Mucosa of descending colon (tissue), 3 donors: ENCODE results near the gene EVI5L. TPM values are rescaled to one million over a fixed set of nuclear protein-coding genes. Genes with fewer than 3 reads are reported as not detected.

ENCODE experiments used
- ATAC-seq: fragments of 200-7000 bp; cut with Tn5 transposase; one replicate; pipeline ENCODE4 v1.9.1; 2020; ENCODE audit warnings: mild to moderate bottlenecking, moderate library complexity
- DNase-seq, 3 donors: peaks; one replicate each; pipeline ENCODE4 v3.0.0-alpha.2; 2020
- H3K36me3 ChIP-seq: fragments of 200-600 bp; one replicate; pipeline ENCODE4 v1.8.0; 2021; ENCODE audit warnings: low read depth, mild to moderate bottlenecking
- H3K4me1 ChIP-seq: fragments of 200-600 bp; one replicate; pipeline ENCODE4 v1.8.0; 2021; ENCODE audit warnings: low read depth, mild to moderate bottlenecking
- H3K4me3 ChIP-seq: fragments of 200-600 bp; one replicate; pipeline ENCODE4 v1.8.0; 2021; ENCODE audit warnings: mild to moderate bottlenecking
- H3K9me3 ChIP-seq: fragments of 200-600 bp; one replicate; pipeline ENCODE4 v1.8.0; 2021; ENCODE audit warnings: mild to moderate bottlenecking
- CTCF ChIP-seq: fragments of 200-600 bp; IDR thresholded peaks from one replicate; pipeline ENCODE4 v1.8.0; 2022; ENCODE audit warnings: antibody characterized with exemption, mild to moderate bottlenecking
- intact Hi-C, 2 donors: fragments of 100-400 bp; cut with DNase I in 1 of 2; cut with micrococcal nuclease in 1 of 2; formaldehyde crosslinking; loops; one replicate each; pipeline versions ENCODE4 v1.11.0 to v1.11.1; 2022; cut with DNase I, micrococcal nuclease
- long read RNA-seq, 2 donors: library from polyadenylated mRNA; unstranded; transcript quantifications; one replicate each; pipeline ENCODE4 v2.0.0, GENCODE V29; 2019 to 2021
- total RNA-seq, 3 donors: library from RNA; stranded (reverse); fragmentation: NEBNext Ultra II Directional in 2 of 3; extraction: Animal tissue kit (Norgen Biotek cat#: 25700) in 2 of 3; gene quantifications; one replicate each; pipeline versions ENCODE4 v1.2.1 to v1.2.4, GENCODE V29; 2021 to 2023
- donor health status: DM: no; HTN: no; CAD: no; lungs with moderate emphysema.
- donor health status: DM: no; HTN: no; CAD: no.
- donor health status: DM: no; HTN: yes; CAD: no.

The EVI5L gene
- total RNA-seq = 10 to 100 TPM in 2 of 3 donors, 1 to 10 TPM in 1; 8.3 to 17.6 (median 11.4) TPM
- long read RNA-seq, donor 1, transcript EVI5L-202 (19 exons, 2,418 nt) = major isoform, 6 of 49 reads
- long read RNA-seq, donor 1, partial matches to known transcripts = 16 of 49 reads
- long read RNA-seq, donor 1, other reads (novel, unspliced or antisense) = 25 of 49 reads
- long read RNA-seq, donor 2, partial matches to known transcripts = 0 of 1 reads
- long read RNA-seq, donor 2, other reads (novel, unspliced or antisense) = 1 of 1 reads

DNA sequence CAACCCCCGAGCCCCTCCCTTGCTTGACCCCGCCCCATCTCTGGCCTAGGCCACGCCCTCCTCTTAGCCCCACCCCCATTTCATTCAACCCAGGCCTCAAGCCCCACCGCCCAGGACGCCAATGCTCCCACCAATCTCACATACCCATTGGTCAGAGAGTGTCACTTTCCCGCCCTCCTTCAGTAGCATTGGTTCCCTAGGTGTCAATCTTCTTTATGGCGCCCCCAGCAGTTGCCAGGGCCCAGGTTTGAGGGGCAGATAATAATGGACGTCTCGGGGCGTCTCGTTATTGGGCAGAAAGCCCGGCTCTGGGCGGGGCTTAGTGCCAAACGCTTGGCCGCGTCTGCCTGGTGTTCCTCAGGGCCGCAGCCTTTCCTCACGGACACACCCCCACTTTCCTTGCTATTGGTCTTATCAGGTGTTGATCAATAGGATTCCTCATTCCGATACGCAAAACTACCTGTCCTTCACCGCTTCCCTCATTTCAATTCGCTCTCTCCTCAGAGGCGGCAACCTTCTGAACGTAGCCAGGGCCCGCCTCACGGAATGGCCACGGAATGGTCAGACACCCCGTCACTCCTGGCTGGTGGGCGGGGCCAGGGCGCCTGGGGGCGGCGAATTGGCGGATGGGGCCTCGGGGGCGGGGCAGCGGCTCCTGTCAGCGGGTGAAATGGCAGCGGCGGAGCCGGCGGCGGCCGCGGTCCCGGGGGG lies at the start of gene EVI5L:
EVI5L (plus strand) TSS at position 658 of the 711 bp plus-strand sequence. CDS start 16,325 bp downstream, outside the sequence.
- no peak for TF ChIP-seq CTCF
- DNase-seq = peak; percentile 99 to 100 (median 99)
- Histone ChIP-seq H3K9me3 (no peaks in the 10 kb centered on the region), H3K36me3 (no peaks in the 10 kb centered on the region), H3K4me1 (peaks cover 10% of the 10 kb centered on the region), H3K4me3 (peak within 1 kb of the TSS; percentile 54)
- intact Hi-C loops = no loop called here
- peak; percentile 89 for ATAC-seq

GRCh38 chr19:7781157-7781556 lies 48.9 kb upstream of the EVI5L start:
- intact Hi-C loops = no loop called here
- DNase-seq = no peak
- H3K4me3 ChIP-seq = no peak overlapping the region
- TF ChIP-seq CTCF = no peak
- no peaks in the 10 kb centered on the region for H3K4me1 ChIP-seq
- no peak for ATAC-seq
- no peaks in the 10 kb centered on the region for H3K36me3 ChIP-seq
- no peaks in the 10 kb centered on the region for H3K9me3 ChIP-seq

GRCh38 chr19:7783991-7784423 lies 46.0 kb upstream of the EVI5L start:
- intact Hi-C loops = no loop called here

GRCh38 chr19:7784856-7785255 lies 45.2 kb upstream of the EVI5L start:
- no peak for TF ChIP-seq CTCF
- peaks cover 3% of the 10 kb centered on the region for H3K4me1 ChIP-seq
- DNase-seq (no peak), ATAC-seq (no peak)
- no peaks in the 10 kb centered on the region for H3K36me3 ChIP-seq
- intact Hi-C loops = no loop called here
- no peaks in the 10 kb centered on the region for H3K9me3 ChIP-seq
- H3K4me3 ChIP-seq = no peak overlapping the region

More at GRCh38 chr19:7783991-7784423, 46.0 kb upstream of the EVI5L start:
- ATAC-seq = peak; percentile 23
- Histone ChIP-seq H3K4me3 (no peak overlapping the region), H3K9me3 (no peaks in the 10 kb centered on the region), H3K36me3 (no peaks in the 10 kb centered on the region), H3K4me1 (peaks cover 1% of the 10 kb centered on the region)
- no peak for DNase-seq
- TF ChIP-seq CTCF = no peak

DNA sequence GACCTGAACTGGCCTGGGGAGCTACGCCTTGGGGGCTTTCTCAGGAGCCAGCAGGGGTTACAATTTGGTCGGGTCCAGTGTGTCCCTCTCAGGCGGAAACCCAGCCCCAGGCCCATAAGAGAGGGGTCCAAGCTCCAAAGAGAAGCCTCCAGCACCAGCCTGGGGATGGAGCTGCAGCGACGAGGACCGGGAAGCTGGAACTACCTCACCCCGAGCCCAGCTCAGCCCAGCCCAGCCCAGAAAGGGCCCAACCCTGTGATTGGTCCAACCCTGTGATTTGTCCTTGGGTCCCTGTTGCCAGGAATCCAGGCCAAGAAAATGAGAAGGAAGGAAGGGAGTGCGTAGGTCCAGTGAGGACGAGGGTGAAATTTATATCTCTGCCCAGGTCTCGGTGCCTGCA lies 42.9 kb upstream of the EVI5L start:
- peak; percentile 71 for ATAC-seq

More for the DNA sequence above, 42.9 kb upstream of the EVI5L start:
- no peak for TF ChIP-seq CTCF
- peak in 1 of 3 donors; percentile 21 for DNase-seq
- Histone ChIP-seq H3K4me1 (peaks cover 3% of the 10 kb centered on the region), H3K36me3 (no peaks in the 10 kb centered on the region), H3K4me3 (no peak overlapping the region), H3K9me3 (no peaks in the 10 kb centered on the region)
- intact Hi-C loops = no loop called here
